Measurements from ENCODE around the gene MAP4K5. TPM values are rescaled to one million over a fixed set of nuclear protein-coding genes. Genes with fewer than 3 reads are reported as not detected.

The MAP4K5 gene
- total and polyA plus RNA-seq, 4 donors = 12.4 to 105 (median 30.2) TPM

- Histone ChIP-seq H3K27me3 (ENCODE audit: control insufficient read depth in 3 of 3, insufficient read depth in 3 of 3, low read length in 2 of 3) (no peaks in the 10 kb centered on the region), H3K4me3 (no peak overlapping the region), H3K4me1 (ENCODE audit: control insufficient read depth in 5 of 5, insufficient read depth in 5 of 5, low read length in 5 of 5) (peaks cover 0 to 13% (median 0%) of the 10 kb centered on the region in 5 donors), H3K27ac (ENCODE audit: low read depth in 1 of 2, low read length in 1 of 2) (no peak overlapping the region), H3K9ac (ENCODE audit: insufficient read depth in 1 of 2, low read length in 2 of 2) (no peak overlapping the region), H3K9me3 (ENCODE audit: control insufficient read depth in 4 of 4, insufficient read depth in 3 of 4, low read length in 3 of 4) (no peaks in the 10 kb centered on the region), H3K36me3 (ENCODE audit: control insufficient read depth in 4 of 4, insufficient read depth in 4 of 4, low read length in 4 of 4) (peaks cover 0 to 7% (median 5%) of the 10 kb centered on the region in 4 donors)
- 92 to 96% methylated on average over 2 of the region's 2 CpGs for WGBS, 2 donors
- ATAC-seq (ENCODE audit: insufficient read depth, low FRiP score) (no peak), DNase-seq (no peak)
- no peak for TF ChIP-seq CTCF (IDR thresholded peaks at IDR 0.05; ENCODE audit: control extremely low read depth, extremely low read depth)
Observed at GRCh38 chr14:50379563-50379962, 152.8 kb downstream of the MAP4K5 start.

- WGBS, 2 donors = 74 to 84% methylated on average over 4 of the region's 4 CpGs
- no peaks in the 10 kb centered on the region for H3K27me3 ChIP-seq (ENCODE audit: control insufficient read depth in 3 of 3, insufficient read depth in 3 of 3, low read length in 2 of 3)
- peaks cover 0 to 8% (median 6%) of the 10 kb centered on the region in 4 donors for H3K36me3 ChIP-seq (ENCODE audit: control insufficient read depth in 4 of 4, insufficient read depth in 4 of 4, low read length in 4 of 4)
- no peak for DNase-seq
- no peak overlapping the region for H3K9ac ChIP-seq (ENCODE audit: insufficient read depth in 1 of 2, low read length in 2 of 2)
- TF ChIP-seq CTCF (IDR thresholded peaks at IDR 0.05; ENCODE audit: control extremely low read depth, extremely low read depth) = no peak
- H3K9me3 ChIP-seq (ENCODE audit: control insufficient read depth in 4 of 4, insufficient read depth in 3 of 4, low read length in 3 of 4) = no peaks in the 10 kb centered on the region
- H3K4me3 ChIP-seq = no peak overlapping the region
- H3K27ac ChIP-seq (ENCODE audit: low read depth in 1 of 2, low read length in 1 of 2) = no peak overlapping the region
- H3K4me1 ChIP-seq (ENCODE audit: control insufficient read depth in 5 of 5, insufficient read depth in 5 of 5, low read length in 5 of 5) = no peaks in the 10 kb centered on the region
- no peak for ATAC-seq (ENCODE audit: insufficient read depth, low FRiP score)
Observed at GRCh38 chr14:50377550-50378085, 154.8 kb downstream of the MAP4K5 start.

GRCh38 chr14:50375760-50376159 is 156.6 kb downstream of the MAP4K5 start:
- no peak for DNase-seq
- no peaks in the 10 kb centered on the region for H3K9me3 ChIP-seq (ENCODE audit: control insufficient read depth in 4 of 4, insufficient read depth in 3 of 4, low read length in 3 of 4)

More at GRCh38 chr14:50375760-50376159, 156.6 kb downstream of the MAP4K5 start:
- 91 to 96% methylated on average over 5 of the region's 5 CpGs for WGBS, 2 donors
- no peak for TF ChIP-seq CTCF (IDR thresholded peaks at IDR 0.05; ENCODE audit: control extremely low read depth, extremely low read depth)
- H3K27me3 ChIP-seq (ENCODE audit: control insufficient read depth in 3 of 3, insufficient read depth in 3 of 3, low read length in 2 of 3) = no peaks in the 10 kb centered on the region
- no peaks in the 10 kb centered on the region for H3K4me1 ChIP-seq (ENCODE audit: control insufficient read depth in 5 of 5, insufficient read depth in 5 of 5, low read length in 5 of 5)
- H3K9ac ChIP-seq (ENCODE audit: insufficient read depth in 1 of 2, low read length in 2 of 2) = no peak overlapping the region
- H3K36me3 ChIP-seq (ENCODE audit: control insufficient read depth in 4 of 4, insufficient read depth in 4 of 4, low read length in 4 of 4) = peaks cover 0 to 6% (median 2%) of the 10 kb centered on the region in 4 donors
- no peak overlapping the region for H3K4me3 ChIP-seq
- no peak overlapping the region for H3K27ac ChIP-seq (ENCODE audit: low read depth in 1 of 2, low read length in 1 of 2)
- ATAC-seq (ENCODE audit: insufficient read depth, low FRiP score) = no peak

All from lung (tissue), 12 donors.